H1 (cell line): ENCODE measurements around the gene NID1. TPM values are rescaled to one million over a fixed set of nuclear protein-coding genes. Genes with fewer than 3 reads are reported as not detected.

Source experiments
- CHD1 ChIP-seq: IDR thresholded peaks from 2 replicates; pipeline ENCODE4 v1.6.1; 2012; ENCODE audit warnings: low read depth, low read length, improper control_type of control experiment
- EGR1 ChIP-seq: IDR thresholded peaks from 2 replicates; pipeline ENCODE4 v1.6.1; 2011; ENCODE audit warnings: low read depth, low read length, borderline replicate concordance
- EZH2 ChIP-seq: fragments of 200-600 bp; sonication (generic); IDR thresholded peaks from 2 replicates; pipeline ENCODE4 v1.7.1; 2012; ENCODE audit warnings: low read depth, mild to moderate bottlenecking, moderate library complexity, low read length, inconsistent platforms; ENCODE audit not compliant: severe bottlenecking
- KDM4A ChIP-seq: IDR thresholded peaks from one replicate; pipeline ENCODE4 v1.7.1; 2012; ENCODE audit warnings: low read depth, mild to moderate bottlenecking, moderate library complexity, low read length, inconsistent platforms; ENCODE audit not compliant: severe bottlenecking
- NANOG ChIP-seq: IDR thresholded peaks from 2 replicates; pipeline ENCODE4 v1.6.1; 2011; ENCODE audit warnings: low read length, low read depth, mild to moderate bottlenecking, inconsistent platforms; ENCODE audit not compliant: insufficient read depth, poor library complexity, severe bottlenecking
- POLR2AphosphoS5 ChIP-seq: IDR thresholded peaks from 2 replicates; pipeline ENCODE4 v1.6.1; 2011; ENCODE audit warnings: low read depth, low read length
- polyA plus RNA-seq, 7 experiments: library from polyadenylated mRNA; depleted of rRNA in 3 of 7; stranded (reverse) in 5 of 7; unstranded in 2 of 7; fragments of >200 nt in 5 of 7; fragments of 200-250 nt in 2 of 7; gene quantifications; 1 replicate in 5 of 7; 2 replicates in 1 of 7; 4 replicates in 1 of 7; pipeline versions ENCODE4 v1.2.1 to v1.2.3, GENCODE V29; 2011 to 2013; ENCODE audit warnings: missing spikeins in 2 of 7, mixed read lengths in 2 of 7
- total RNA-seq: library from RNA; stranded (reverse); fragmentation: NEBNext Ultra II Directional; extraction: Animal tissue kit (Norgen Biotek cat#: 25700); gene quantifications from 2 replicates; pipeline ENCODE4 v1.2.1, GENCODE V29; 2021
- TF ChIP-seq, protein P1 (sequence below): fragments of 300-600 bp; sonication (generic); IDR thresholded peaks from 2 replicates; pipeline ENCODE4 v1.7.1; 2012; ENCODE audit warnings: low read length, moderate library complexity, mild to moderate bottlenecking, inconsistent platforms; ENCODE audit not compliant: insufficient replicate concordance

Gene NID1
- total and polyA plus RNA-seq, 2 of the 8 experiments (the other 6 are each of a cell fraction or from before 2014, with no cell fraction given), result 20.9 to 25.4 TPM

DNA sequence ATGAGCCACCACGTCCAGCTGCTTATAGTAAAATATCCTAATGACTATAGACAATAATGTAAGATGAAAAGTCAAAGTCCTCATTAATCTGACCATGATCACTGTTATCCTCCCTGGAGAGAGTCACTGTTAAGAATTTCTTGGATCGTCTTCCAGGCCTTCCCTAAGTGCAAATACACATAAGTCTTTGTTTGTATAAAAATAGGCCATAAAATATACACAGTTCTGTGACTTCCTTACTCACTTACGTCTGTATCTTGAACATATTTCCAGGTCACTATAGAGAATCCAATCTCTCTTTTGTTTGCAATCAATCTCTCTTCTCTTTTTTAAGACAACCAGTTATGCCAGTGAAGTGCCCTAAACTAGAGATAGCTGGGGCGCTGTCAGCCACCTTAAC lies 109.1 kb downstream of the NID1 start (continued):
- TF ChIP-seq EGR1, result no peak
- TF ChIP-seq CHD1, result no peak
- no peak for TF ChIP-seq NANOG
- no peak for TF ChIP-seq POLR2AphosphoS5
- no peak for TF ChIP-seq EZH2
- no peak for TF ChIP-seq KDM4A
- TF ChIP-seq, protein P1, sequence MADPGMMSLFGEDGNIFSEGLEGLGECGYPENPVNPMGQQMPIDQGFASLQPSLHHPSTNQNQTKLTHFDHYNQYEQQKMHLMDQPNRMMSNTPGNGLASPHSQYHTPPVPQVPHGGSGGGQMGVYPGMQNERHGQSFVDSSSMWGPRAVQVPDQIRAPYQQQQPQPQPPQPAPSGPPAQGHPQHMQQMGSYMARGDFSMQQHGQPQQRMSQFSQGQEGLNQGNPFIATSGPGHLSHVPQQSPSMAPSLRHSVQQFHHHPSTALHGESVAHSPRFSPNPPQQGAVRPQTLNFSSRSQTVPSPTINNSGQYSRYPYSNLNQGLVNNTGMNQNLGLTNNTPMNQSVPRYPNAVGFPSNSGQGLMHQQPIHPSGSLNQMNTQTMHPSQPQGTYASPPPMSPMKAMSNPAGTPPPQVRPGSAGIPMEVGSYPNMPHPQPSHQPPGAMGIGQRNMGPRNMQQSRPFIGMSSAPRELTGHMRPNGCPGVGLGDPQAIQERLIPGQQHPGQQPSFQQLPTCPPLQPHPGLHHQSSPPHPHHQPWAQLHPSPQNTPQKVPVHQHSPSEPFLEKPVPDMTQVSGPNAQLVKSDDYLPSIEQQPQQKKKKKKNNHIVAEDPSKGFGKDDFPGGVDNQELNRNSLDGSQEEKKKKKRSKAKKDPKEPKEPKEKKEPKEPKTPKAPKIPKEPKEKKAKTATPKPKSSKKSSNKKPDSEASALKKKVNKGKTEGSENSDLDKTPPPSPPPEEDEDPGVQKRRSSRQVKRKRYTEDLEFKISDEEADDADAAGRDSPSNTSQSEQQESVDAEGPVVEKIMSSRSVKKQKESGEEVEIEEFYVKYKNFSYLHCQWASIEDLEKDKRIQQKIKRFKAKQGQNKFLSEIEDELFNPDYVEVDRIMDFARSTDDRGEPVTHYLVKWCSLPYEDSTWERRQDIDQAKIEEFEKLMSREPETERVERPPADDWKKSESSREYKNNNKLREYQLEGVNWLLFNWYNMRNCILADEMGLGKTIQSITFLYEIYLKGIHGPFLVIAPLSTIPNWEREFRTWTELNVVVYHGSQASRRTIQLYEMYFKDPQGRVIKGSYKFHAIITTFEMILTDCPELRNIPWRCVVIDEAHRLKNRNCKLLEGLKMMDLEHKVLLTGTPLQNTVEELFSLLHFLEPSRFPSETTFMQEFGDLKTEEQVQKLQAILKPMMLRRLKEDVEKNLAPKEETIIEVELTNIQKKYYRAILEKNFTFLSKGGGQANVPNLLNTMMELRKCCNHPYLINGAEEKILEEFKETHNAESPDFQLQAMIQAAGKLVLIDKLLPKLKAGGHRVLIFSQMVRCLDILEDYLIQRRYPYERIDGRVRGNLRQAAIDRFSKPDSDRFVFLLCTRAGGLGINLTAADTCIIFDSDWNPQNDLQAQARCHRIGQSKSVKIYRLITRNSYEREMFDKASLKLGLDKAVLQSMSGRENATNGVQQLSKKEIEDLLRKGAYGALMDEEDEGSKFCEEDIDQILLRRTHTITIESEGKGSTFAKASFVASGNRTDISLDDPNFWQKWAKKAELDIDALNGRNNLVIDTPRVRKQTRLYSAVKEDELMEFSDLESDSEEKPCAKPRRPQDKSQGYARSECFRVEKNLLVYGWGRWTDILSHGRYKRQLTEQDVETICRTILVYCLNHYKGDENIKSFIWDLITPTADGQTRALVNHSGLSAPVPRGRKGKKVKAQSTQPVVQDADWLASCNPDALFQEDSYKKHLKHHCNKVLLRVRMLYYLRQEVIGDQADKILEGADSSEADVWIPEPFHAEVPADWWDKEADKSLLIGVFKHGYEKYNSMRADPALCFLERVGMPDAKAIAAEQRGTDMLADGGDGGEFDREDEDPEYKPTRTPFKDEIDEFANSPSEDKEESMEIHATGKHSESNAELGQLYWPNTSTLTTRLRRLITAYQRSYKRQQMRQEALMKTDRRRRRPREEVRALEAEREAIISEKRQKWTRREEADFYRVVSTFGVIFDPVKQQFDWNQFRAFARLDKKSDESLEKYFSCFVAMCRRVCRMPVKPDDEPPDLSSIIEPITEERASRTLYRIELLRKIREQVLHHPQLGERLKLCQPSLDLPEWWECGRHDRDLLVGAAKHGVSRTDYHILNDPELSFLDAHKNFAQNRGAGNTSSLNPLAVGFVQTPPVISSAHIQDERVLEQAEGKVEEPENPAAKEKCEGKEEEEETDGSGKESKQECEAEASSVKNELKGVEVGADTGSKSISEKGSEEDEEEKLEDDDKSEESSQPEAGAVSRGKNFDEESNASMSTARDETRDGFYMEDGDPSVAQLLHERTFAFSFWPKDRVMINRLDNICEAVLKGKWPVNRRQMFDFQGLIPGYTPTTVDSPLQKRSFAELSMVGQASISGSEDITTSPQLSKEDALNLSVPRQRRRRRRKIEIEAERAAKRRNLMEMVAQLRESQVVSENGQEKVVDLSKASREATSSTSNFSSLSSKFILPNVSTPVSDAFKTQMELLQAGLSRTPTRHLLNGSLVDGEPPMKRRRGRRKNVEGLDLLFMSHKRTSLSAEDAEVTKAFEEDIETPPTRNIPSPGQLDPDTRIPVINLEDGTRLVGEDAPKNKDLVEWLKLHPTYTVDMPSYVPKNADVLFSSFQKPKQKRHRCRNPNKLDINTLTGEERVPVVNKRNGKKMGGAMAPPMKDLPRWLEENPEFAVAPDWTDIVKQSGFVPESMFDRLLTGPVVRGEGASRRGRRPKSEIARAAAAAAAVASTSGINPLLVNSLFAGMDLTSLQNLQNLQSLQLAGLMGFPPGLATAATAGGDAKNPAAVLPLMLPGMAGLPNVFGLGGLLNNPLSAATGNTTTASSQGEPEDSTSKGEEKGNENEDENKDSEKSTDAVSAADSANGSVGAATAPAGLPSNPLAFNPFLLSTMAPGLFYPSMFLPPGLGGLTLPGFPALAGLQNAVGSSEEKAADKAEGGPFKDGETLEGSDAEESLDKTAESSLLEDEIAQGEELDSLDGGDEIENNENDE, result no peak
